Endothelial cell (in vitro differentiated cells): ENCODE results near the gene TTC7B. TPM values are rescaled to one million over a fixed set of nuclear protein-coding genes. Genes with fewer than 3 reads are reported as not detected.
"Not testable (repeated sequence)": the region's sequence is repeated elsewhere in the genome, so short reads cannot be mapped to it uniquely, and the experiment has no call there.

Experiments used
- DNase-seq: peaks from one replicate; pipeline ENCODE4 v3.0.0; 2021; ENCODE audit warnings: low spot score
- H3K27ac Mint-ChIP-seq: one replicate; pipeline ENCODE4 v1.8.0; 2021; ENCODE audit warnings: mixed read lengths, inconsistent platforms; ENCODE audit not compliant: unreplicated experiment
- H3K27me3 Mint-ChIP-seq: one replicate; pipeline ENCODE4 v1.8.0; 2021; ENCODE audit warnings: mild to moderate bottlenecking, moderate library complexity, mixed read lengths, inconsistent platforms; ENCODE audit not compliant: unreplicated experiment
- H3K36me3 Mint-ChIP-seq: one replicate; pipeline ENCODE4 v1.8.0; 2021; ENCODE audit warnings: mild to moderate bottlenecking, low read depth, mixed read lengths, inconsistent platforms; ENCODE audit not compliant: unreplicated experiment
- H3K4me1 Mint-ChIP-seq: one replicate; pipeline ENCODE4 v1.8.0; 2021; ENCODE audit warnings: mild to moderate bottlenecking, mixed read lengths, inconsistent platforms; ENCODE audit not compliant: unreplicated experiment
- H3K4me3 Mint-ChIP-seq: one replicate; pipeline ENCODE4 v1.8.0; 2021; ENCODE audit warnings: mild to moderate bottlenecking, mixed read lengths, inconsistent platforms; ENCODE audit not compliant: unreplicated experiment
- H3K9me3 Mint-ChIP-seq: one replicate; pipeline ENCODE4 v1.8.0; 2021; ENCODE audit warnings: mixed read lengths, inconsistent platforms; ENCODE audit not compliant: unreplicated experiment
- CTCF ChIP-seq: fragments of 200-600 bp; sonication (generic); IDR thresholded peaks from one replicate; pipeline ENCODE4 v1.5.0; 2021; ENCODE audit warnings: antibody characterized with exemption; ENCODE audit not compliant: unreplicated experiment
- total RNA-seq: library from RNA; stranded (reverse); fragmentation: NEBNext Ultra II Directional; extraction: Animal tissue kit (Norgen Biotek cat#: 25700); gene quantifications from one replicate; pipeline ENCODE4 v1.2.1, GENCODE V29; 2021; ENCODE audit not compliant: unreplicated experiment

Gene TTC7B
- total RNA-seq, 1 donor from 2014 or later, result 93.5 TPM

- no peak overlapping the region for H3K4me3 Mint-ChIP-seq
- H3K27me3 Mint-ChIP-seq, result peaks cover 6% of the 10 kb centered on the region
- no peak overlapping the region for H3K27ac Mint-ChIP-seq
- TF ChIP-seq CTCF, result no peak
- DNase-seq, result no peak
- H3K4me1 Mint-ChIP-seq, result peaks cover 4% of the 10 kb centered on the region
- H3K36me3 Mint-ChIP-seq, result no peaks in the 10 kb centered on the region
- H3K9me3 Mint-ChIP-seq, result no peaks in the 10 kb centered on the region
Measured at GRCh38 chr14:90839889-90840266, 23.6 kb upstream of the TTC7B start.

GRCh38 chr14:90839024-90839888 lies 23.0 kb upstream of the TTC7B start:
- H3K4me1 Mint-ChIP-seq, result peaks cover 4% of the 10 kb centered on the region
- H3K36me3 Mint-ChIP-seq, result no peaks in the 10 kb centered on the region
- H3K4me3 Mint-ChIP-seq, result no peak overlapping the region
- DNase-seq, result no peak
- H3K9me3 Mint-ChIP-seq, result no peaks in the 10 kb centered on the region
- H3K27me3 Mint-ChIP-seq, result peaks cover 6% of the 10 kb centered on the region
- no peak for TF ChIP-seq CTCF
- no peak overlapping the region for H3K27ac Mint-ChIP-seq

GRCh38 chr14:90838531-90838930 lies 22.3 kb upstream of the TTC7B start:
- not testable (repeated sequence) for H3K27ac Mint-ChIP-seq, H3K4me1 Mint-ChIP-seq, H3K9me3 Mint-ChIP-seq, H3K27me3 Mint-ChIP-seq, H3K4me3 Mint-ChIP-seq, H3K36me3 Mint-ChIP-seq, DNase-seq

- peaks cover 4% of the 10 kb centered on the region for H3K4me1 Mint-ChIP-seq
- no peak for DNase-seq
- H3K36me3 Mint-ChIP-seq, result no peaks in the 10 kb centered on the region
- H3K4me3 Mint-ChIP-seq, result no peak overlapping the region
- H3K27ac Mint-ChIP-seq, result no peak overlapping the region
- peaks cover 3% of the 10 kb centered on the region for H3K27me3 Mint-ChIP-seq
- no peaks in the 10 kb centered on the region for H3K9me3 Mint-ChIP-seq
- no peak for TF ChIP-seq CTCF
Measured at GRCh38 chr14:90837355-90837754, 21.1 kb upstream of the TTC7B start.

GRCh38 chr14:90836692-90837063 lies 20.4 kb upstream of the TTC7B start:
- no peak for TF ChIP-seq CTCF
- Mint-ChIP-seq H3K27me3 (peaks cover 5% of the 10 kb centered on the region), H3K9me3 (no peaks in the 10 kb centered on the region), H3K36me3 (no peaks in the 10 kb centered on the region), H3K27ac (no peak overlapping the region), H3K4me3 (no peak overlapping the region), H3K4me1 (peaks cover 4% of the 10 kb centered on the region)
- DNase-seq, result no peak
